ENCODE data around the gene MTREX. TPM values are rescaled to one million over a fixed set of nuclear protein-coding genes. Genes with fewer than 3 reads are reported as not detected.
A peak's percentile ranks its signal among the peaks of the same experiment; 100 is the strongest.

Gene MTREX
- total RNA-seq, 4 donors from 2014 or later: 52.4 to 95.1 (median 60.7) TPM

- peaks cover 0 to 12% (median 0%) of the 10 kb centered on the region in 3 donors for H3K36me3 ChIP-seq
- no peak overlapping the region for H3K27ac ChIP-seq
Measured at GRCh38 chr5:55413644-55414043, 105.9 kb downstream of the MTREX start.

GRCh38 chr5:55415071-55415470 is 107.3 kb downstream of the MTREX start:
- TF ChIP-seq CTCF (IDR thresholded peaks at IDR 0.05) (no peak), POLR2A (IDR thresholded peaks at IDR 0.05) (no peak), EP300 (IDR thresholded peaks at IDR 0.05) (no peak)
- Histone ChIP-seq H3K36me3 (peaks cover 0 to 12% (median 0%) of the 10 kb centered on the region in 3 donors), H3K27me3 (no peaks in the 10 kb centered on the region), H3K4me3 (no peak overlapping the region), H3K9me3 (no peaks in the 10 kb centered on the region), H3K4me1 (peaks cover 0 to 28% (median 14%) of the 10 kb centered on the region in 4 donors), H3K27ac (peak overlapping the region in 1 of 4 donors; percentile 24)
- DNase-seq (ENCODE audit: low spot score in 2 of 2): no peak

More at GRCh38 chr5:55413644-55414043, 105.9 kb downstream of the MTREX start:
- no peak for DNase-seq (ENCODE audit: low spot score in 2 of 2)
- 94 to 98% methylated on average over 2 of the region's 2 CpGs for WGBS, 2 donors
- no peak overlapping the region for H3K4me3 ChIP-seq
- no peaks in the 10 kb centered on the region for H3K27me3 ChIP-seq
- no peaks in the 10 kb centered on the region for H3K9me3 ChIP-seq
- TF ChIP-seq EP300 (IDR thresholded peaks at IDR 0.05) (no peak), CTCF (IDR thresholded peaks at IDR 0.05) (no peak), POLR2A (IDR thresholded peaks at IDR 0.05) (no peak)
- peaks cover 0 to 13% (median 2%) of the 10 kb centered on the region in 4 donors for H3K4me1 ChIP-seq

GRCh38 chr5:55416306-55416705 is 108.5 kb downstream of the MTREX start:
- no peak overlapping the region for H3K4me3 ChIP-seq
- TF ChIP-seq CTCF (IDR thresholded peaks at IDR 0.05) (no peak), EP300 (IDR thresholded peaks at IDR 0.05) (no peak), POLR2A (IDR thresholded peaks at IDR 0.05) (no peak)
- H3K9me3 ChIP-seq: no peaks in the 10 kb centered on the region
- H3K27me3 ChIP-seq: no peaks in the 10 kb centered on the region
- peak overlapping the region in 2 of 4 donors; percentile 15 to 23 for H3K27ac ChIP-seq
- no peak for DNase-seq (ENCODE audit: low spot score in 2 of 2)
- H3K36me3 ChIP-seq: peaks cover 0 to 12% (median 0%) of the 10 kb centered on the region in 3 donors
- peaks cover 0 to 40% (median 19%) of the 10 kb centered on the region in 4 donors for H3K4me1 ChIP-seq

GRCh38 chr5:55418994-55419968 is 111.5 kb downstream of the MTREX start:
- H3K4me3 ChIP-seq: no peak overlapping the region
- peaks cover 0 to 54% (median 20%) of the 10 kb centered on the region in 4 donors for H3K4me1 ChIP-seq
- H3K36me3 ChIP-seq: peaks cover 0 to 31% (median 6%) of the 10 kb centered on the region in 3 donors
- no peaks in the 10 kb centered on the region for H3K27me3 ChIP-seq
- H3K27ac ChIP-seq: peak overlapping the region in 2 of 4 donors; percentile 21 to 39
- no peak for DNase-seq (ENCODE audit: low spot score in 2 of 2)
- H3K9me3 ChIP-seq: no peaks in the 10 kb centered on the region
- TF ChIP-seq EP300 (IDR thresholded peaks at IDR 0.05) (no peak), POLR2A (IDR thresholded peaks at IDR 0.05) (no peak), CTCF (IDR thresholded peaks at IDR 0.05) (no peak)

GRCh38 chr5:55421074-55421529 is 113.3 kb downstream of the MTREX start:
- H3K27me3 ChIP-seq: no peaks in the 10 kb centered on the region
- peaks cover 0 to 52% (median 20%) of the 10 kb centered on the region in 4 donors for H3K4me1 ChIP-seq
- TF ChIP-seq CTCF (IDR thresholded peaks at IDR 0.05) (no peak), POLR2A (IDR thresholded peaks at IDR 0.05) (no peak), EP300 (IDR thresholded peaks at IDR 0.05) (no peak)
- 71 to 80% methylated on average over 4 of the region's 4 CpGs for WGBS, 2 donors
- no peak overlapping the region for H3K4me3 ChIP-seq
- H3K9me3 ChIP-seq: no peaks in the 10 kb centered on the region
- peak overlapping the region in 2 of 4 donors; percentile 21 to 39 for H3K27ac ChIP-seq
- no peak for DNase-seq (ENCODE audit: low spot score in 2 of 2)
- peaks cover 0 to 41% (median 6%) of the 10 kb centered on the region in 3 donors for H3K36me3 ChIP-seq

Data from tibial nerve (tissue), 4 donors.